HG02981 (cell line): ENCODE results near the gene CELF2.

ENCODE experiments used
- ATAC-seq: cut with Tn5 transposase; IDR thresholded peaks from one replicate; pipeline ENCODE4 v1.9.1; 2021; ENCODE audit warnings: mild to moderate bottlenecking, moderate library complexity; ENCODE audit not compliant: unreplicated experiment

CELF2 gene

DNA sequence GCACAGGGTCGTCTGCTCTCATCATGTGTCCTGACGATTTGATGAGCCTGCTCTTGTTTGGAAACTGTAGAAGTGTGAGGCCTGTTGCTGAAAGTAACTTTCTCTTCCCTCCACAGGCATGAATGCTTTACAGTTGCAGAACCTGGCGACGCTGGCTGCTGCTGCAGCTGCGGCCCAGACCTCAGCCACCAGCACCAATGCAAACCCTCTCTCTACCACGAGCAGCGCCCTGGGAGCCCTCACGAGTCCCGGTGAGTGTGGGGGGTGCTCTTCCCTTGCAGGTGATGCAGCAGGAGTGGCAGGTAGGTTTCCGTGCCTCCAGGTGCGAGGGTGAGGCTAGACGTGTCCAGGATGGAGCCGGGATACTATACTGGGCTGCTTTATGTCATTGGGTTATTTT is 270.6 kb downstream of the CELF2 start:
- ATAC-seq, result no peak

DNA sequence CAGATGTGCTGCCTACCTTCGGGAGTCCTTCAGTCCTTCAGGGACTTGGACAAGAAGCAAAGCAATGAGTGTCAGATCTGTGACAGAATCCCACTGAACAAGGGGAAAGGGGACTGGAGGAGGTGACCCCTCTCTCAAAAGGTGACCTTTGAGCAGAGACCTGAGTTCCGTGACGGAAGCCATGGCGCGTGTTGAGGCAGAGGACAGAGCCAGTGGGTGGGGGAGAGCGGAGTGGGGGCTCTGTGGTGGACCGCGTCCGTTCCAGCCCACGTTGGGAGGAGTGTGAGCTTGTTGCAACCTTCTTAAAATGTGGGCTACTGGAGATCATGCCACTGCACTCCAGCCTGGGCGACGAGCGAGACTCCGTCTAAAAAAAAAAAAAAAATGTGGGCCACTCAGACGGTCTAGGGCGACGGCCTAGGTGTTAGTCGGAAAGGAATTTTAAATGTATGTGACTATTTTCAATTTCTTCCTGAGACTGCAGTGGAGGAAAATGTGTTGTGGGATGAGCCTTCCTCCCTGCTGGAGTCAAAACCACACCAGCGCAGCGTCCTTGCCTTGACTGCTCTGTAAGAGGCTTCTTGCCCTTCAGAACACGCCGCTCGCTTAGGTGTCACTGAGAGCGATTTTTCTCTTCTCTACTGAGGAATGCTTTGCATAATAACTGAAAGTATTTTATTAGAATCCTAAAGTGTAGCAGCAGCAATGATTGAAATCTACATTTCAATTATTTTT is 272.7 kb downstream of the CELF2 start:
- ATAC-seq, result no peak

- ATAC-seq, result no peak
Measured at GRCh38 chr10:11292576-11293302, 275.1 kb downstream of the CELF2 start.

- no peak for ATAC-seq
Measured at GRCh38 chr10:11293332-11293731, 275.7 kb downstream of the CELF2 start.

DNA sequence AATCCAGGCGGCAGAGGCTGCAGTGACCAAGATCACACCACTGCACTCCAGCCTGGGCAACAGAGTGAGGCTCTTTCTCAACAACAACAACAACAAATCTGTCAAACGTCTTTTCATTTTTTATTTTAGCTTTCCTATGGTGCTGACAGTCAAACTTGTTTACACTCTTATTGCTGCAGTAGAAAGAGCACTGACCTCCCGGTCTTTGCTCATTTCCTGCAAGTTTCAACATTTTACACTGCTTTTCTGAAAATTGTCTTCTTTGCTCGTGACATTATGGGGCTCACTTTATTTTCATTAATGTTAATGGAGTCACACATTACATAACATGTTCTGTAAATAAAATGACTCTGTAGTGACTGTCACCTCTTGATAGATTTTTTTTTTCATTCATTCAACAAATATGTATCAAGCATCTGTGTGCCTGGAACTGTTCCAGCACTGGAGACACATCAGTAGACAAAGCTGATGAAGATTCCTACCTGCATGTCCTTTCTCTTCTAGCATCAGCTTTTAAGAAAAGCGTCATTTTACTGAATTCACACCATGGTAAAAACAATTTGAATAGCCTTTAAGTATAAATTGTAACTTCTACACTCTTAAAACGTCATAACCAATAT is 277.3 kb downstream of the CELF2 start:
- ATAC-seq, result no peak

DNA sequence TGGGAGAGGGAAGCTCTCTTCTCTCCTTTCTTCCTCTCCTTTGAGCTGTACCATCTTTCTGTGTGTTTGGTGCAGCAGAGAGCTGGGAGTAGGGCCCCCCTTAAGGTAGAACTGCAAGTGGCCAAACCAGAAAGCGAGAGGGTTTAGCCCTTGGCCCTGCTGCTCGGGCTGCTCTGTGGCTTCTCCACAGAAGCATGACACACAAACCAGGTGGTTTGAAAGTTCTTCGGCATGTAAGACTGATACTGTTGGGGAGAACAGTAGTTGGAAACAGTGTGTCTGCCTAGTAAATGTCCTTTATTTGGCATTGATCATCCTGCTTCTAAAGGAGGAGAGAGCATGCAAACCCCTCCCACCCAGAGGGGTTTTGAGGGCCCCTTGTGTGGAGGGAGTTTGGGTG is 277.8 kb downstream of the CELF2 start:
- ATAC-seq, result no peak

- no peak for ATAC-seq
Measured at GRCh38 chr10:11297136-11297535, 279.5 kb downstream of the CELF2 start.

GRCh38 chr10:11298116-11298515 is 280.4 kb downstream of the CELF2 start:
- no peak for ATAC-seq

DNA sequence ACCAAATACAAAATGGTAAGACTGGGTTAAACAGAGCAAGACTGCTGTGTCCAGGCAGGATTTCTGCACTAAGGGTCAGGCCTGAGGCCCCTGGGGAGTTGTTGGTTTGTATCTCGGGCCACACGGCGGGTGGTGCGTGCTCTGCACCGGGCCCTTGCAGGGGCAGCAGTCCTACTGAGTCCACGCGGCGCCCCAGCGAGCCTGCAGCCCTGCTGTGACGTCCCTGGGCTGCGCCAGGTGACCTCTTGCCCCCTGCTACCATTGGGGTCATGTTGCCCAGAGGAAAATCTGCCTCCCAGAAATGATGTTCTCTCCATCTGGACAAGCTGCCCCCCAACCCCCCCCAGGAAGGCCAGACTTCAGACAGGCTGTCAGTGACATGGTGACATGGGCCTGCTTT is 281.5 kb downstream of the CELF2 start:
- ATAC-seq, result no peak

GRCh38 chr10:11300026-11300425 is 282.4 kb downstream of the CELF2 start:
- ATAC-seq, result no peak

GRCh38 chr10:11300563-11300962 is 282.9 kb downstream of the CELF2 start:
- no peak for ATAC-seq

GRCh38 chr10:11301571-11302111 is 284.0 kb downstream of the CELF2 start:
- no peak for ATAC-seq

DNA sequence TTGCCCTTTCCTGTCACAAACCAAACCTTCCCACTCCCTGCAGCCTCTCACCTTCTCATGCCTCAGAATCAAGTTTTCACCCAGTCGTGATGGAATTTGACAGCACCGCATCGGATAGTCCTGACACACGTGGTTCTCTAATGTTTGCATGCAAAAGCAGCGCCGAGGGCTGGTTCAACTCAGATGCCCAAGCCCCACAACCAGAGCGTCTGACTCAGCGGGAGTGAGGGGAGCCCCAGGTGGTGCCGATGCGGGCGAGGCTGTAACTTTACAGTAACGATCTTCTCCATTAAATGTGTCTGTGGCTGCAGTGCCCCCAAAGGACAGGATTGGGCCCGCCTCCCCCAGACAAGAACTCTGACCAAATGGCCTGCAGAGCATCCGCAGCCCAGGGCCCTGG is 284.5 kb downstream of the CELF2 start:
- ATAC-seq, result no peak

- no peak for ATAC-seq
Measured at GRCh38 chr10:11303361-11304170, 285.9 kb downstream of the CELF2 start.

DNA sequence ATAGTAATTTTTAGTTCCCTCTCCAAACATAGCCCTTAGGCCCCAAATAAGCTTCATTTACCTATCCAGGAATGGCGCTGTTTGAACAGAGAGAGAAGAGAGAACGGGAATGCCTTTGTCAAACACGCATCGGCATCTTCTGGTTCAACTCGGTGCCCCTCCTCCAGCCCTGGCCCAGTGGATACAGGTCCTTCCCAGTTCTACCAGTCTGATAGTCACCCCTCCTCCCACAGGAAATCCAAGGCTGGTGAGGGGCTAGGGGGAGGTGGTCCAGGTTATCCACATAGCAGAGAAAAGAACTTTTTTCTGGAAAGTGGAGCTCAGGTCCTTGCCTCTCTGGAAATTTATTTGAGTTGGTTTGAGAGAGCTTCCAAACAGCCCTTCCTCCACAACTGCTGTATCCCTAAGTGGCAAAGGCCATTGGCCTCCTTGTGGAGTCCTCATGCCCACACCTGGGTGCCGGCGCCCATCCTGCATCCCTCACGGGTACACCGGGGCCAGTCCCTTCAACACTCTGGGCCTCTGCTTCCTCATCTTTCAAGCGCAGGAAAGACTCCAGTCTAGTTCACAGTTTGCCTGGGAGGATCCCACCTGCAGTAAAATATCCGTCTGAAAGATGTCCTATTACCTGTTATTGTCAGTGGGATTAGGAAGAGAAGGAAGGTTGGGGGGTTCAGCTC is 287.4 kb downstream of the CELF2 start:
- ATAC-seq, result no peak

DNA sequence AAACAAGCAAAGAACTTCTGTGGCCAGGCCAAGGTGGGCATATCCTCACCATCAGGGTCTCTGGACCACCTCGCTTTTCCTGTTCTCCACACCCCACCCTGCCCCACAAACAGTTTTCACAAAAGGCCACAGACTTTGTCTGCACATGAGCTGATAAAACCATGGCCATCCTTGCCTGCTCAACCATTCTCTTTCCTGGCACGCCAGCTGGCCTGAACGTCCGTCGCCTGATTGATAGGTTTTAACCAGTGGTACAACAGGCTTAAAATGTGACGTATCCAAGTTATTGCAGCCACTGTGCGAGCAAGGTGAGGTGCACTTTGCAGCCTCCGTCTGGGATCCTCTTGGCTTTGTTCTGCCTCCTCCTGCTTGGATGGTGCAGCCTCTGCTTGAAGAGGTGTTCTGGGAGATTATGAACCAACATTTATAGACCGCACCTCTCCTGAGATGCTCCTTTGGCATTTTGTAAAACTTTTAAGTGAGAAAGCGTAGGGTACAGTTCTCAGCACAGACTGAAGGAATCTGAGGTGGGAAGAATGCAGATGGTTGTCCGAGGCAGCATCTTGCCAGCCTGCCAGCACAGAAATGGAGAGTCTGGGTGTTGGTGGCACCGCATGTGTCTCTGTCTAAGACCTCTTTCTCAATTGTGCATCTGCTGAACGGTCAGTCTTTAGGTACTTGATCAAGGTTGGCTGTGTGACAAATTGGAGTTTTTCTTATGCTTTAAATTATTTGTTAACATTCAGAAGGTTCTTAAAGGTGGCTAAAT is 288.3 kb downstream of the CELF2 start:
- no peak for ATAC-seq

GRCh38 chr10:11307004-11307403 is 289.3 kb downstream of the CELF2 start:
- no peak for ATAC-seq

GRCh38 chr10:11307937-11308336 is 290.3 kb downstream of the CELF2 start:
- ATAC-seq, result no peak

DNA sequence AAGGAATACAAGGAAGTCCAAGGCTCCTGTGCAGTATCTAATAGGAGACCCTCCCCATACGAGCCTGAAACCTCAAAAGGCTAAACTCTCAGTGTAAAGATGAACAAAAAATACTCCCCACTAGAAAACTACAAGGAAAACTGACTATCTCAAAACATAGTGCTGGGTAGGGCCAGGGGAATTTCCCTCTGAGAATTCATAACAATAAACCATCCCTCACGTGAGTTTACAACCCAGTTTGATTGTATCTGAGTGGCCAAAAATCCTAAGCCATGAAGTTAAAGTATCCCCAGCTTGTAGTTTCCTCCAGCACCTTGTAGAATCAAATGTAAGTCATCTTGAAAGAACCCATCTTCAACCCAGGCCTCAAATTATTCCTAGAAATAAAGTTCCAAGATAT is 293.4 kb downstream of the CELF2 start:
- no peak for ATAC-seq

DNA sequence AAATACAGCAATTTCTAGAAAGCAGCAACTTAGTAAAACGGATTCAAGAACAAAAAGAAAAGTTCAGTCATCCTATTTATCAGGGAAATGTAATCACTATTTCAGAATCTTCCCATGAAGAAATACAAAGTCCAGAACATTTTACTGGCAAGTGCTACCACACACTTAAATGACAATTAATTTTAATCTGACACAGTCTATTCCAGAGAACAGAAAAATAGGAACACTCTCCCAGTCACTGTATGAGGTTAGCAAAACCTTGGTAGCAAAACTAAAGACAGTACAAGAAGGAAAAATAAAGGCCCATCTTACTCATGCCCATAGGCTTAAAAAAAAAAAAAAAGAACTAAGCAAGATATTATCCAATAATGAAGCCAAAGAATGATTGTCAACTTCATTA is 295.8 kb downstream of the CELF2 start:
- ATAC-seq, result no peak
